Stimulated activated CD8-positive, alpha-beta memory T cell treated with anti-CD3 and anti-CD28 coated beads, Interleukin-15, amount 100 ng/mL, for 48 hours (primary cell): Measurements from ENCODE around the gene SLC16A9.
"Not testable (repeated sequence)": the region's sequence is repeated elsewhere in the genome, so short reads cannot be mapped to it uniquely, and the experiment has no call there.

Source experiments
- DNase-seq, 2 donors: peaks; one replicate each; pipeline ENCODE4 v3.0.0-alpha.2; 2020; ENCODE audit warnings: low read depth in 2 of 2

The SLC16A9 gene

DNA sequence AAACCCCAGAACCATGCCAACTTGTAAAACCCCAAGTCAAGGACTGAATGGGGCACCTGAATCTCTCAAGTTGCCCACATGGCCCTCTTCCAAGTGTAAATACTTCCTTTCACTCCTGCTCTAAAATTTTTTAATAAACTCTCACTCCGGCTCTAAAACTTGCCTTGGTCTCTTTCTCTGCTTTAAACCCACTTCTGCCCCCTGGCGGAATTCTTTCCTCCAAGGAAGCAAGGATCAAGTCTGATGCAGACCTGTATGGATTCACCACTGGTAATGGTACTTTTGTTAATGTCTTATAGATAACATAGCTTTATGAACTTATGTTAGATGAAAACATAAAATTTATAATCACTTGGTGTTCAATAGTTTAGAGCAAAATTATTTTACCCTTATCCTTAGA is 33.8 kb downstream of the SLC16A9 start:
- no peak for DNase-seq

DNA sequence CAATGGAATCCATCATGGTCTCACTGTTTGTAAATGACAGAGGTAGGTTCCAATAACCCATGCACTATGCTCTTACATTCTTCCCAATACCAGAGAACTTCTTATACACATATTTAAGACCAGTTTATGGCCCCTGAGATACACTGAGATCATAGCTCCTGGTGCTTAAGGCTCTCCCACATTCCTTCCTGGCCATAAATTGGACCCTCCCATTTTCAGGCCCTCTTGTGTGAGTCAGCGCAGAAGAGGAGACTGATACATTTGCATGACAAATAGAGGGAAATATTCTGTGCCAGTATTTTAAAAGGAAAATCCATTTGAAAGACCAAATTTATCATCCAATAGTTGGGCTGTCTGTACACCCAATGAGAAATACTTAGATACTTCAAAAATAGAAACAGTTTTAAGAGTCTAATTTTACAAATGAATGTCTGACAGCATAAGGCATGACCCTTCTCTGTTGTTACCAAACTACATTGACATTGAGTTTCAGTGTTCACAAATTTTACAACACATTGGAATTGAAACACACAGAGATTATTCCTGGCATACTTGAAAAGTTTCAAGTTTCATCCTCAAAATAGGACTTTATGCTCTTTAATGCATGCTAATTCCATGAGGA is 35.3 kb downstream of the SLC16A9 start:
- DNase-seq, result no peak

DNA sequence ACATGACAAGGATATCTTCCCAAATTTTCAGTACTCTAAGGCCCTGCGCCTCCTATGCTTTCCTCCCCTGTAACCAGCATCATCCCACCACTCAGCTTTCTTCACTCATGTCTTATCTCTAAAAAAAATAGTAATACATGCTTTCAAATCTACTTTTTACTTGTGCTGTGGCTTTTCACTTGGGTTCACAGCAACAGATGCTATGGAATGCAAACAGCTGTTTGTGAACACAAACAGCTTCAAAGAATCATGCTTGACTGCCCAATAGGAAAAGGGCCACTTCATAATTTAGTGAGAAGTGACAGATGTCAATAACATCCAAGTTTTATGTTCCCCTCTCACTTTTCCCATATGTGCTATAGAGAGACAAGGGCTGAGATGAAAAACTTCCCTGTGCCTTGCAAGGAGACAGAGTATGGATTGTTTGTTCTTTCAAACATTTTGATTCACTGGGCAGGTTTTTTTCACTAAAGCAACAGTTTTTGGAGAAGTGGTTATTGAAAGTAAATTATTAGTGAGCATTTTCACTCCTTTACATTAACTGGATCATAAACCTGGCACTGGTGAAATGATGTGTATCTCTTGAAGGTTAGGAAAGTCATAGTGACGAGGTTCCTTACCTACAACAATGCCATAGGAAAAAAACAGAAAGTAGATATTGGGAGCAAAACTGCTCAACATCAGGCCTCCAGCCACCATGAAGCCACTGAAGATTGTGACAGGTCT is 37.3 kb downstream of the SLC16A9 start:
- DNase-seq, result no peak

DNA sequence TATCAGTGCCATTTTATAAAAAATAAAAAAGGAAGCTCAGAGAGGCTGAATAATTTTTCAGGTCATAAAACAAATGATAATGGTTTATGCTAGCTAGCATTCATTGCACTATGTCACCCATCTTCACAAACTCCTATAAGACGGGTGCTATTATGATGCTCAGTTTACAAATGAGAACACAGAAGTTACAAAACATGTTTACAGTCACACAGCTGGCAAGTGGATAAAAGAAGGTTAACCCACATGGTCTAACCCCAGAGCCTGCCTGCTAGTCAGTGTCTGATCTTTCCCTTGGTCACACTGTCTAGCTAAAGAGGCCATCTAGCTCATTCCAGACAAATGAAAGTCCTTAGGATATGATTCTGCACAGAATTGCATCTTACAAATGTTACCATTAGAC is 39.4 kb downstream of the SLC16A9 start:
- no peak for DNase-seq

DNA sequence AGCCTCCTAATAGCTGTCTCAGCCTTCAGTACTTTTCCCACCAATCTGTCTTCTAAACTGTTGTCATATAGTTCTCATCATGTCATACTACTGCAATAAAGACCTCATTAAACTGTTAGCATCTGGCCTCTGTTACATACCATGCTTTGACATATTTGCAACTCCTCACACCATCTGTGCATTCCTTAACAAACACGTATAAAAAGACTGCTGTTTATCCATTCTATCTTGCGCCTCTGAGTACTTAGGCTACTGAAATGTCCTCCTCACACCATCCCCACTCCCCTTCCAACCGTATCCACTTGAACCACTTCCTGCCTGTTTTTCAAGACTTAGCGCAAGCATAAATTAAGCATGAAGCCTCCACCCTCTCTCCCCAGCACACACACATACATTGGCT is 41.6 kb downstream of the SLC16A9 start:
- DNase-seq, result no peak

DNA sequence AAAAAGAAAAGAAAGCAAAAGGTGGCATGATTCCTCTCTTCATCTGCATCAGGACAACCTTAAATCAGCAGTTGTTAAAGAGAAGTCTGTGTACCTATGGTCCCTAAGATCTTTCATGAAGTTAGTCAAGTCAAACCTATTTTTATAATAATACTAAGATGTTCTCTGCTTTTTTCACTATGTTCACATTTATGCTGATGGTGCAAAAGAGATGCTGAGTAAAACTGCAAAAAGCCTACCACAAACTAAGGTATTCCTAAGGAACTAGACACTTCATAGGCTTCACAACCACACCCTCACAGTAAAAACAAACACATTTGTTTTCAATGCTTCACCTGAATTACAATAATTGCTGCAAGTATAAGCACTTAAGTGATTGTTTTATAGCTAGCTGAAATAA is 43.3 kb downstream of the SLC16A9 start:
- DNase-seq, result no peak

DNA sequence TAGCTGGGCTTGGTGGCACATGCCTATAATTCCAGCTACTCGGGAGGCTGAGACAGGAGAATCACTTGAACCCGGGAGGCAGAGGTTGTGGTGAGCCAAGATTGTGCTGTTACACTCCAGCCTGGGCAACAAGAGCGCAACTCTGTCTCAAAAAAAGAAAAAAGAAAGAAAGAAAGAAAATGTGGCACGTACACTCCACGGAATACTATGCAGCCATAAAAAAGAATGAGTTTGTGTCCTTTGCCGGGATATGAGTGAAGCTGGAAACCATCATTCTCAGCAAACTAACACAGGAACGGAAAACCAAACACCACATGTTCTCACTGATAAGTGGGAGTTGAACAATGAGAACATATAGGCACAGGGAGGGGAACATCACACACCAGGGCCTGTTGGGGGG is 46.4 kb downstream of the SLC16A9 start:
- DNase-seq, result not testable (repeated sequence)

DNA sequence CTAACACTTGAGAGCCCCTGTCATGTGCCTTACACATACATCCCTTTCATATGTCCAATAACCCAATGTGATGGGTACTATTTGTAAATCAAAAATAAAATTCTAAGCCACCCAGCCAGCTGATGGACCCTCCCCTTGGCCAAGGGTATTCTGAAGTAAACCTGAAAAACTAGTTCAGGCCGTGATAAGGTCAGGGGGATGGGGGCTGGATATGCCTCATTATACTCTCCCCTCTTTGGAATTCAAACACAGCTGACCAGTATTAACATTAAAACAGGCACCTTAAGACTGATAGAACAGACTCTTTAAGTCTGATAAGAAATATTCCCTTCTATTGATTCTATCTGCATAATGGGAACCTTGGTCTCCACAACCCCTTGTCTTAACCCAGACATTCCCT is 51.9 kb downstream of the SLC16A9 start:
- DNase-seq, result no peak

DNA sequence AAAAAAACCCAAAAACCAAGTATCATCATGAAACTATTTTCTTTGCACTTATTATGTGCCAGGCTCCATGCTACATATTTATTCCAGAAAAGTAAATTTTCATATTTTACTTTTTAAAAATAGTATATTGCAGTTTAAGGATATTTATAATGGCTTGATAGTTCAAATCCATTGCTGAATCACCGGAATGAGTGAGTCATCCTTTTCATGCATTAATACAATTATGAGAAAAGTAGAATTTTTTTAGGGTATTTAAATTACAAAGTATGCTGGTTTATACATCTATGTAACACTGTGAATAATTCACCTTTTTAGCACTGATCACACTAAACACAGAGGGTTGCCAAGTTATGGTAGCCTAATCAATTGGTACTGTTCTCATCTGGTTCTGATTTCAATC is 54.3 kb downstream of the SLC16A9 start:
- no peak for DNase-seq

DNA sequence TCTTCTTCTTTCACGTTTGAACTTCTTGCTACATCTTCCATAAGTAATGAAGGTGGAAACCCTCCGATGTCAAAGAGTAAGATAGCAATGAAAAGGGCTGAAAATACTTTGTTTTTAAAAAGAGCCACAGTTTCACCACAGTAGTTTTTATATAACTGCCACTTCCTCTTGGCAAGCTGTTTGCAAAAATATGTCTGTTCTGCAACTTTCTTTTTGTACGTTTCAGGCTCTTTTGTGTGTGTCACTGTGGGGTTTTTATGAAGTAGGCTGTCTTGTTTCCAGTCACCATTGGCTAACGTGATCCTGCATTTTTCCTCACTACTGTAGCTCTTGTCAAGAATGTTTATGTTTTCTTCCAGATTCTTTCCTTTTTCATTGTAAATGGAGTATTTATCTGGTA is 55.6 kb downstream of the SLC16A9 start:
- DNase-seq, result no peak

DNA sequence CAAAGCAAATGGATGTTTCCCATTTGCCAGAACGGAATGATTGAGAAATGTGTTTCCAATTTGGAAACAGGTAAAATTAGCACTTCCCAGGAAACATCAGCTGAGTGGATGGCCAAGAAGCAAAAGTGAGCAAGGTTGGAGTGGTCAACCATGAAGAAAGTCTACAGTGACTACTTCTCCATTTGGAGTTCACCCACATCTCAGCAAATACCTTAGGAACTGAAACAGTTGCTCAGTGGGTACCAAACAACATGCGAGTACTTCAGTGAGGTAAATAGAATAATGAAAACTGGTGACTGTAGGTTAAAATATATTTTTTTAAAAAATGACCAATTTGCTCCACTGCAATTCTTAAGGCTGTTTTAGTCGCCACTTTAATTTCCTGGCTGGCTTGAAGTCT is 57.7 kb downstream of the SLC16A9 start:
- no peak for DNase-seq

DNA sequence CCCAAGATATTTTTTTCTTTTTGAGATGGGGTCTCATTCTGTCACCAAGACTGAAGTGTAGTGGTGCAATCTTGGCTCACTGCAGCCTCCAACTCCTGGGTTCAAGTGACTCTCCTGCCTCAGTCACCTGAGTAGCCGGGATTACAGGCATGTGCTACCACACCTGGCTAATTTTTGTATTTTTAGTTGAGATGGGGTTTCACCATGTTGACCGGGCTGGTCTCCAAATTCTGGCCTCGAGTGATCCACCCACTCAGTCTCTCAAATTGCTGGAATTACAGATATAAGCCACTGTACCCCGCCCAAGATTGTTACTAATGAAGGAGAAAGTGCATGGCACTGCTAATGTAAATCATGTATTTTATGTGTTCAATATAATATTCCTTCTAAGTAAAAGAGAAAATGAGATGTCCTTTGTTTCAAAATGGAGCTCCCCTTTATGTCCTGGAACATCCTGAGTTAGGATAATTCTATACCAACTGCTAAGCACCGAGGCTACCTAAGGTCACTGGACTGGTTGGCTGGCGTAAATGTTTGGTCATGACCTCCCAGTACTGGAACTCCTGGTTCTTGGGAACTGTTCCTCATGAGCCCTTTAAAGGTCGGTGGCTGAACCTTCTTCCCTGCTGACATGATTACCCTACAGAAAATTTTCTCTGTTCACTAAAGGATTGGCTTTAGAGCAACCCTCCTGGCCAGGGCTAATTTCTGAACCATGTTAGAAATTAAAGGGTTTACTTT is 59.9 kb downstream of the SLC16A9 start:
- DNase-seq, result no peak

DNA sequence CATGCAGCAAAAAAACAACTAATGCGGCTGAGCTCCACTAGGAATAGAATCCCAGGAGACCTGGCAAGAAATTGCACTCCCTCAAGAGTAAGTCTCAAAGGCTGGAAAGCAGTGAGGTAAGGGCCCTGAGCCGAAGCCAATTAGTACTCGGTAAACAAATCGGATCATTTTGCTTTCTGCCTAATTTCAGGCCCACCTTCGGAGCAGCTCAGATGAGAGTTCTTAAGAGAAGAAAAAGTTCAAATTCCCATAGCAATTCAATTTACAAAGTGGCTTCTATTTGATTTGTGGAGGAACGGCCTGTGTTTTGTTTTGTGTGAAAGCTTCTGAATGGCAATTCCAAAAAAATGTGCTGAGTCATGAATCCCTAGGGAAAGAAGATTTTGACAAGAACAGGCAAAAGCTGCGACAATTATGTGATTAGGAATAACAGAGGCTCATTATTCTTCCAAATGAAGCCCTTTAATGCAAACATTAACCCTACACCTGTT is 60.9 kb downstream of the SLC16A9 start:
- no peak for DNase-seq

DNA sequence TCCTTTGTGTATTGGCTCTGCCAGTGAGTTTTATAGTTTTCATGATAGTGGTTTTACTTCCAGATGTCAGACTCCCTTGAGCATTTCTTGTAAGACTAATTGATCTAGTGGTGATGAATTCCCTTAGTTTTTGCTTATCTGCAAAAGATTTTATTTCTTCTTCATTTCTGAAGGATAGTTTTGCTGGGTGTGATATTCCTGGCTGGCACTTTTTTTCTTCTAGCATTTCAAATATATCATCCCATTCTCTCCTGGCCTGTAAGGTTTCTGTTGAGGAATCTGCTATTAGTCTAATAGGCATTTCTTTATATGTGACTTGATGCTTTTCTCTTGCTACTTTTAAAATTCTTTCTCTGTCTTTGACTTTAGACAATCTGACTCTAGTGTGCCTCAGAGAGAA is 64.8 kb downstream of the SLC16A9 start:
- DNase-seq, result no peak

DNA sequence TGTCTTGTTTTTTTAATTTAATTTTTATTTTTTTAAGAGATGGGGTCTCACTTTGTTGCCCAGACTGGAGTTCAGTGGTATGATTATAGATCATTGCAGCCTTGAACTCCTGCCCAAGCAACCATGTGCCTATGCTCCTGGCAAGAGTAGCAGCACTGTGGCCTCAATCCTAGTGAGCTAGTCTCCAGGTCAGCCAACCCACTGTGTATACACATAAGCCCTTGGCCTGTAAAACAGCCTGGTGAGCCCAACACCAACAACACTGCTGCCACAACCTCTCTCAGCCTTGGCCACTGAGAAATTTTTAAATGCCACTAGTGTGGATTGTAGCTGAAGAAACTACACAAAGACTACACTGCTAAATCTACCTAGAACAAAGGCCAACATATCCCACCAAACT is 68.0 kb downstream of the SLC16A9 start:
- DNase-seq, result not testable (repeated sequence)

DNA sequence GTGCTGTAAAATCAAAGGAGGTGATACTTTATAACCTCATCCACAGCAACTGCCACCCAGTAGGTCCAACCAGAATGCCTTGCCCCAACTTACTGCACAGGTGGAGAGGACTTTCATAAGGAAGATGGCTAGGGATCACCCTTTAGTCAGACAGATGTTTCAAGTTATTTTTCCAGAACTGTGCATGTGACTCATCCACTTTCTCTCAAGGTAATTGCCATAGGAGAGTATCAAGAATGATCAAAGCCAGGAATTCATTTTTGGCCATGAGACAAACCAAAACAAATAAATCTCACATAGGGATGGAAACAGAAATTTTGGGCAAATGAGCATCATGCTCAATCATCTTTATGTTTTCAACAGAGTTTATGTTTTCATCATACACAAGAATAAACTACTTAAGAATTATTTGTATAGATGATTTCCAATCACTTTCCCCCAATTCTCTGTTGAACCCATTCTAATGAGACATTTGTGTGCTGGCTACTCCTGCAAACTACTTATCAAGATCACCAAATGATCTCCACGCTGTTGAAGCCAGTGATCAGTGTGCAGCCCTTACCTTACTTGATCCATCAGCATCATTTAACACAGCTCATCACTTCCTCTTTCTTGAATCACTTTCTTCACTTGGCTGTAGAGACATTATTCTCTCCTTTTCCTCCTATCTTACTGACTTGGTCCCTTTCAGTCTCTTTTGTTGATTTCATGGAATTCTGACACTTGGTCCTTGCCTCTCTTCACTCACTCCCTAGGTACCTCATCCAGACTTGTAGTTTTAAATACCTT is 74.0 kb downstream of the SLC16A9 start:
- no peak for DNase-seq

DNA sequence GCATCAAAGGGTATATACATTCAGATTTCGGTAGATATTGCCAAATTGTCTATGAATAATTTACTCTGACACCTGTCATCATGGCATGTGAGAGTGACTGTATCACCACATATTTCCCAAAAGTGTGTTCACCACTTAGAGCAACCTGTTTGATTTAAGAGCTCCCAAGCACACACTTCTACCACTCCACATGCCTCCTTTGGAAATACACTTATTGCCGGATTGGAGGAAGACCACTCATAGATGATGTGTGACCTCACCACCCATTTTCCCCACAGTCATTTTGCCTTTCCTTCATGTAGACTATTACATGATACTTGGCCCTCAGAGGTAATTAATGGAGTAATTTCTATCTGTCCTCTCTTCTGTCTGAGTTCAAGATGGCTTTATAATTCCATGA is 75.5 kb downstream of the SLC16A9 start:
- DNase-seq, result no peak

DNA sequence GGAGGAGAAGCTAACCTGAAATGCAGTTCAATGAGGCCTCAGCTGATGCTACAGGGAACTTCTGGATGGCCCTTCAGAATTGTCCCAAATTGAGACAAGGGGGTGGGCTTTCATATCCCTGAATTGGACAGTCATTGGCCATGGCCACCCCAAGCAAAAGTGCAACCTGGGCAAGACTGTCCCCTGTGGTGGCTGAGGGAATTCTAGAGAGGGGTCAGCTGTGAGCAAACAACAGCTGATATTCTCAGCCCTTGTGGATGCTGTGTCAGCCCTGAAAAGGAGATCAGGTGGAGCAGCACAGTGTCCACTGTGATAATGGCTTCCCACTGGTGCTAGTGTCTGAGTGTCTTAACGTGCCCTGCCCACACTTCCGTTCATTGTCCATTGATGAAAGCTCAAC is 76.6 kb downstream of the SLC16A9 start:
- DNase-seq, result no peak

DNA sequence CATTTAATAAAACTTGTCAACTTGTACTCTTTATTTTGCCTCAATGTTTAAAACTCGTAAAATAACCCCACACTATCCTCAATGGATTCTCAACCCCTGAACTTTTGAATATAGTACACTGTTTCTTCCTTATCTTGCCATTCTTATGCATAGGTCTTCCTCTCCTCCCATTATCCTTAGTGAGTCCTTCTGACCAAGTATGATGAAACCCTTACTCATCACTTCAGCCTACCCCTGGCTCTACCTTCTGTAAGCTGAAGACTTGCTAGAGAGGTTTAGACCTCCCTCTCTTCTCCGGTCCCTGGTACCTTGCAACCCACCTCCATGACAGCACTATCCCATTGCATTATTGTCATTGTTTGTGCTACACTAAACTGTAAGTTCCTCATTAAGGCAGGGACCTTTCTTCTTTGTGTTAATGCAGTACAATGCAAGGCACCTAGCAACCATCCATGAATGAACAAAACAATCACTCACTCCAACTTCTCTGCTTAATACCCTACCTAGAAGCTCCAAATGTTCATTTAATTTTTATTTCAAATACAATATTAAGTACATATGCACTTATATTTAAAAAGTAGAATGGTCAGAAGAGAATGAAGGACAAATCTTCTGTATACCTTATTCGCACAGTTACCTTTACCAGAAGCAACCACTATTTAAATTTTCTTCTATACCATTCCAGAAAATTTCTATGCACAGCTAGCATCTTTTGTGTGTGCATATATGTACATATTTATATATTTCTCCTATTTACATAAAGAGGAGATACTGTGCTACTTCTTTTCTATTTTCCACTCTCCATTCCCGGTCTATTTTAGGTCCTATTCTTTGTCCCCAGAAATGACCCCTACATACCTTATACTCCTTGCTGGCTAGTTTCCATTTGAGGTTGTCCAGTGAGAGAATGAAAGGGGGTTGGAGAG is 77.5 kb downstream of the SLC16A9 start:
- DNase-seq, result no peak

DNA sequence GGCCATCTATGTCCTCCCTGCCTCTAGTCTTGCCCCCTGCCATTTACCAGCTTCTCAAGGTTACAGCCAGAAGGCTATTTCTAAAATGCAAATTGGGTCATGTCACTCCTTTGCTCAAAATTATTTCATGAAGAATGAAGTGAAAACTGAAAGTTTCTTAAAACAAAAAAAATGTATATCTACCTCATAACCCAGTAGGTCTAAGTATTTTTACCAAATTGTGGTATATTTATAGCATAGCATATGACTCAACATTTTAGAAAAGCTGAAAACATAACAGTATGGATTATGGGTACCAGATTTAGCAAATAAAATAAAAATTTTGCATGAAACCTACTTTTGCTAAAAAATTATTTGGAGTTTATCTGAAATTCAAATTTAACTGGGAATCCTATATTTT is 78.4 kb downstream of the SLC16A9 start:
- no peak for DNase-seq

DNA sequence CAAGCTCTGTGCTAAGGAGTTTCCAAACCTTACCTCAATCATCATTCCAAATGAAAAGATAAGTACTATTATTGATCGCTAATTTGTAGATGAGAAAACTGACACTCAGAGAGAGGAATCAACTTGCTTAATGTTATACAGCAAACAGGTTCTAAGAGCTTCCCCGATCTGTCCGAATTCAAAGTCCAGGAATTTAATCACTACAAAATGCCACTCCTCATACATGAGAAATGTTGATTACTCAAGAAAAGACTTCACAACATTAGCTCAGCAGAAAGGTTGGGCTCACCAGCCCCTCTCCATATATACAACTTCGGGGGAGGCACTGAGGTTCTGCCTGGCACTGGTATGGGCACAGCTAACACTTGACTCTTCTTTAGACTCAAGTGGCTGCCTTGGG is 80.7 kb downstream of the SLC16A9 start:
- DNase-seq, result no peak
